Smooth muscle cell (in vitro differentiated cells): ENCODE results near the gene PRMT7. TPM values are rescaled to one million over a fixed set of nuclear protein-coding genes. Genes with fewer than 3 reads are reported as not detected.

ENCODE experiments used
- DNase-seq: peaks from one replicate; lab custom pipeline; 2025; ENCODE audit not compliant: unreplicated experiment; lab: John Stamatoyannopoulos, UW
- H2AFZ ChIP-seq: fragments of 200-600 bp; sonication (generic); 2 replicates; pipeline ENCODE4 v1.6.0; 2016; ENCODE audit warnings: antibody characterized with exemption, low read depth, mild to moderate bottlenecking
- H3F3A ChIP-seq: fragments of 200-600 bp; sonication (generic); 2 replicates; pipeline ENCODE4 v1.6.0; 2017; ENCODE audit warnings: antibody characterized with exemption, low read depth
- H3K27ac ChIP-seq: fragments of 200-600 bp; sonication (generic); 2 replicates; pipeline ENCODE4 v1.5.1; 2016; ENCODE audit warnings: low read depth, mild to moderate bottlenecking
- H3K27me3 ChIP-seq: fragments of 200-600 bp; sonication (generic); 2 replicates; pipeline ENCODE4 v1.6.1; 2016; ENCODE audit warnings: low read depth, mild to moderate bottlenecking
- H3K36me3 ChIP-seq: fragments of 200-600 bp; sonication (generic); 2 replicates; pipeline ENCODE4 v1.5.1; 2016; ENCODE audit warnings: low read depth
- H3K4me1 ChIP-seq: fragments of 200-600 bp; sonication (generic); 2 replicates; pipeline ENCODE4 v1.5.1; 2016; ENCODE audit warnings: low read depth
- H3K4me2 ChIP-seq: fragments of 200-600 bp; sonication (generic); 2 replicates; pipeline ENCODE4 v1.6.0; 2016; ENCODE audit warnings: mild to moderate bottlenecking
- H3K4me3 ChIP-seq: fragments of 200-600 bp; sonication (generic); 2 replicates; pipeline ENCODE4 v1.5.1; 2016; ENCODE audit warnings: mild to moderate bottlenecking
- H3K79me2 ChIP-seq: fragments of 200-600 bp; sonication (generic); 2 replicates; pipeline ENCODE4 v1.6.0; 2016; ENCODE audit warnings: low read depth, mild to moderate bottlenecking
- H3K9ac ChIP-seq: fragments of 200-600 bp; sonication (generic); 2 replicates; pipeline ENCODE4 v1.6.0; 2016; ENCODE audit warnings: low read depth
- H3K9me3 ChIP-seq: fragments of 200-600 bp; sonication (generic); replicated peaks from 2 replicates; pipeline ENCODE4 v1.5.1; 2016; ENCODE audit warnings: low read depth
- H4K20me1 ChIP-seq: fragments of 200-600 bp; sonication (generic); 2 replicates; pipeline ENCODE4 v1.6.0; 2016; ENCODE audit warnings: low read depth
- CTCF ChIP-seq: fragments of 200-600 bp; sonication (generic); IDR thresholded peaks from 2 replicates; pipeline ENCODE4 v1.5.1; 2017; ENCODE audit warnings: borderline replicate concordance, mild to moderate bottlenecking, antibody characterized with exemption; ENCODE audit not compliant: insufficient read depth, poor library complexity, severe bottlenecking
- WGBS: methylation state at CpG from one replicate; pipeline ENCODE4 v1.1.7; 2016; ENCODE audit warnings: low lambda C conversion rate; 5-methylcytosine and 5-hydroxymethylcytosine counted together
- polyA plus RNA-seq: library from polyadenylated mRNA; unstranded; fragments of >200 nt; fragmentation: Nextera tagmentation; extraction: Ambion mirVana; gene quantifications from 2 replicates; pipeline ENCODE4 v1.2.1, GENCODE V29; 2016
- total RNA-seq: library from RNA; depleted of rRNA; stranded (reverse); fragments of >200 nt; gene quantifications from 2 replicates; pipeline ENCODE4 v1.2.3, GENCODE V29; 2014

The PRMT7 gene
- total and polyA plus RNA-seq, 2 experiments from 2014 or later, result 22.1 to 25.4 TPM

- H3F3A ChIP-seq, result no peaks in the 10 kb centered on the region
- no peak overlapping the region for H3K9ac ChIP-seq
- H3K4me3 ChIP-seq, result no peak overlapping the region
- no peaks in the 10 kb centered on the region for H3K36me3 ChIP-seq
- no peaks in the 10 kb centered on the region for H3K9me3 ChIP-seq
- H3K4me2 ChIP-seq, result no peak overlapping the region
- no peak for DNase-seq
- no peaks in the 10 kb centered on the region for H4K20me1 ChIP-seq
- no peaks in the 10 kb centered on the region for H3K27me3 ChIP-seq
- H2AFZ ChIP-seq, result no peak overlapping the region
- no peaks in the 10 kb centered on the region for H3K79me2 ChIP-seq
- TF ChIP-seq CTCF, result no peak
- WGBS, result 94% methylated on average over 4 of the region's 4 CpGs
- no peak overlapping the region for H3K27ac ChIP-seq
- H3K4me1 ChIP-seq, result peaks cover 11% of the 10 kb centered on the region
Observed at GRCh38 chr16:68383858-68384257, 73.0 kb downstream of the PRMT7 start.

- no peaks in the 10 kb centered on the region for H3K27me3 ChIP-seq
- no peaks in the 10 kb centered on the region for H3K36me3 ChIP-seq
- H4K20me1 ChIP-seq, result no peaks in the 10 kb centered on the region
- no peak for TF ChIP-seq CTCF
- no peak overlapping the region for H3K9ac ChIP-seq
- DNase-seq, result no peak
- H3F3A ChIP-seq, result no peaks in the 10 kb centered on the region
- 75% methylated on average over 7 of the region's 7 CpGs for WGBS
- H3K9me3 ChIP-seq, result no peaks in the 10 kb centered on the region
- no peak overlapping the region for H2AFZ ChIP-seq
- no peaks in the 10 kb centered on the region for H3K79me2 ChIP-seq
- no peak overlapping the region for H3K27ac ChIP-seq
- H3K4me1 ChIP-seq, result peaks cover 11% of the 10 kb centered on the region
- no peak overlapping the region for H3K4me3 ChIP-seq
- H3K4me2 ChIP-seq, result no peak overlapping the region
Observed at GRCh38 chr16:68384288-68385161, 73.7 kb downstream of the PRMT7 start.

- WGBS, result 85% methylated on average over 6 of the region's 6 CpGs
- no peaks in the 10 kb centered on the region for H3K36me3 ChIP-seq
- no peak for TF ChIP-seq CTCF
- H4K20me1 ChIP-seq, result no peaks in the 10 kb centered on the region
- no peak overlapping the region for H3K4me2 ChIP-seq
- no peaks in the 10 kb centered on the region for H3K27me3 ChIP-seq
- no peak overlapping the region for H3K4me3 ChIP-seq
- no peaks in the 10 kb centered on the region for H3K9me3 ChIP-seq
- no peaks in the 10 kb centered on the region for H3K79me2 ChIP-seq
- H3K9ac ChIP-seq, result no peak overlapping the region
- no peak overlapping the region for H3K27ac ChIP-seq
- no peak for DNase-seq
- peaks cover 11% of the 10 kb centered on the region for H3K4me1 ChIP-seq
- H2AFZ ChIP-seq, result no peak overlapping the region
- no peaks in the 10 kb centered on the region for H3F3A ChIP-seq
Observed at GRCh38 chr16:68385371-68385770, 74.6 kb downstream of the PRMT7 start.

- no peaks in the 10 kb centered on the region for H3K79me2 ChIP-seq
- H2AFZ ChIP-seq, result no peak overlapping the region
- WGBS, result 81% methylated on average over 14 of the region's 14 CpGs
- no peaks in the 10 kb centered on the region for H3F3A ChIP-seq
- peaks cover 11% of the 10 kb centered on the region for H3K4me1 ChIP-seq
- no peaks in the 10 kb centered on the region for H3K36me3 ChIP-seq
- no peak overlapping the region for H3K4me2 ChIP-seq
- no peak for TF ChIP-seq CTCF
- no peak overlapping the region for H3K27ac ChIP-seq
- no peak overlapping the region for H3K4me3 ChIP-seq
- H3K9ac ChIP-seq, result no peak overlapping the region
- no peaks in the 10 kb centered on the region for H3K27me3 ChIP-seq
- H4K20me1 ChIP-seq, result no peaks in the 10 kb centered on the region
- H3K9me3 ChIP-seq, result no peaks in the 10 kb centered on the region
- DNase-seq, result no peak
Observed at GRCh38 chr16:68386628-68387027, 75.8 kb downstream of the PRMT7 start.
